GM23338 (cell line): Measurements from ENCODE around the gene TRAF2. TPM values are rescaled to one million over a fixed set of nuclear protein-coding genes. Genes with fewer than 3 reads are reported as not detected.

Source experiments
- ATAC-seq: fragments of 200-7000 bp; cut with Tn5 transposase; 3 replicates; pipeline ENCODE4 v1.9.1; 2020
- DNase-seq: peaks from one replicate; pipeline ENCODE4 v3.0.0-alpha.2; 2015; ENCODE audit warnings: low spot score
- H2AFZ ChIP-seq: fragments of 200-600 bp; sonication (generic); 2 replicates; pipeline ENCODE4 v1.8.0; 2016; ENCODE audit warnings: antibody characterized with exemption, mild to moderate bottlenecking, moderate library complexity
- H3F3A ChIP-seq: fragments of 200-600 bp; sonication (generic); replicated peaks from 2 replicates; pipeline ENCODE4 v1.8.0; 2017; ENCODE audit warnings: antibody characterized with exemption, mixed run types, low read depth
- H3K27ac ChIP-seq: fragments of 200-600 bp; sonication (generic); 2 replicates; pipeline ENCODE4 v1.6.1; 2016; ENCODE audit warnings: low read depth
- H3K27me3 ChIP-seq: fragments of 200-600 bp; sonication (generic); 2 replicates; pipeline ENCODE4 v1.8.0; 2016; ENCODE audit warnings: mild to moderate bottlenecking, mixed run types, moderate library complexity; ENCODE audit not compliant: insufficient read depth
- H3K36me3 ChIP-seq: fragments of 200-600 bp; sonication (generic); 2 replicates; pipeline ENCODE4 v1.8.0; 2016; ENCODE audit warnings: mild to moderate bottlenecking; ENCODE audit not compliant: insufficient read depth
- H3K4me1 ChIP-seq: fragments of 200-600 bp; sonication (generic); 2 replicates; pipeline ENCODE4 v1.8.0; 2016; ENCODE audit warnings: mild to moderate bottlenecking, moderate library complexity; ENCODE audit not compliant: insufficient read depth
- H3K4me2 ChIP-seq: fragments of 200-600 bp; sonication (generic); 2 replicates; pipeline ENCODE4 v1.7.1; 2017; ENCODE audit warnings: mixed run types
- H3K4me3 ChIP-seq: fragments of 200-600 bp; sonication (generic); 2 replicates; pipeline ENCODE4 v1.6.1; 2016; ENCODE audit warnings: mixed run types
- H3K79me2 ChIP-seq: fragments of 200-600 bp; sonication (generic); replicated peaks from 2 replicates; pipeline ENCODE4 v1.8.0; 2017; ENCODE audit warnings: mild to moderate bottlenecking; ENCODE audit not compliant: insufficient read depth
- H3K9me2 ChIP-seq: fragments of 200-600 bp; sonication (generic); 2 replicates; pipeline ENCODE4 v1.8.0; 2017; ENCODE audit not compliant: insufficient read depth
- H4K20me1 ChIP-seq: fragments of 200-600 bp; sonication (generic); replicated peaks from 2 replicates; pipeline ENCODE4 v1.8.0; 2017; ENCODE audit warnings: mild to moderate bottlenecking; ENCODE audit not compliant: insufficient read depth
- H3K27ac Mint-ChIP-seq: 2 replicates; pipeline ENCODE4 v1.8.0; 2020; ENCODE audit warnings: inconsistent platforms, mild to moderate bottlenecking, moderate library complexity, mixed read lengths
- H3K27me3 Mint-ChIP-seq: 3 replicates; pipeline ENCODE4 v1.8.0; 2022; ENCODE audit warnings: low read depth, mild to moderate bottlenecking, moderate library complexity, mixed read lengths, inconsistent platforms; ENCODE audit not compliant: insufficient read depth, poor library complexity
- H3K36me3 Mint-ChIP-seq: 3 replicates; pipeline ENCODE4 v1.8.0; 2021; ENCODE audit warnings: low read depth, mild to moderate bottlenecking, inconsistent platforms, moderate library complexity, mixed read lengths
- H3K4me1 Mint-ChIP-seq: 3 replicates; pipeline ENCODE4 v1.8.0; 2020; ENCODE audit warnings: mild to moderate bottlenecking, inconsistent platforms, mixed read lengths
- H3K4me3 Mint-ChIP-seq: 3 replicates; pipeline ENCODE4 v1.8.0; 2021; ENCODE audit warnings: moderate library complexity, mild to moderate bottlenecking, inconsistent platforms, mixed read lengths
- H3K9me3 Mint-ChIP-seq: 3 replicates; pipeline ENCODE4 v1.8.0; 2020; ENCODE audit warnings: moderate library complexity, mild to moderate bottlenecking, inconsistent platforms, mixed read lengths
- CREB1 ChIP-seq: fragments of 250-450 bp; sonication (Bioruptor Pico); IDR thresholded peaks from 2 replicates; pipeline ENCODE4 v1.5.0; 2020; ENCODE audit warnings: low read depth, mild to moderate bottlenecking, moderate library complexity
- JUNB ChIP-seq: IDR thresholded peaks from one replicate; pipeline ENCODE4 v1.6.1; 2016; ENCODE audit warnings: antibody characterized with exemption; ENCODE audit not compliant: unreplicated experiment
- POLR2AphosphoS5 ChIP-seq: IDR thresholded peaks from 2 replicates; pipeline ENCODE4 v1.6.1; 2016; ENCODE audit warnings: antibody characterized with exemption, low read depth
- REST ChIP-seq: IDR thresholded peaks from one replicate; pipeline ENCODE4 v1.6.1; 2018; ENCODE audit warnings: antibody characterized with exemption; ENCODE audit not compliant: unreplicated experiment
- ZNF114 ChIP-seq: fragments of 250-450 bp; sonication (Bioruptor Pico); IDR thresholded peaks from 2 replicates; pipeline ENCODE4 v1.5.0; 2020; ENCODE audit warnings: mild to moderate bottlenecking, moderate library complexity
- ZNF462 ChIP-seq: fragments of 250-450 bp; sonication (Bioruptor Pico); IDR thresholded peaks from 2 replicates; pipeline ENCODE4 v1.5.0; 2020; ENCODE audit warnings: mild to moderate bottlenecking, moderate library complexity
- polyA plus RNA-seq: library from polyadenylated mRNA; unstranded; fragments of >200 nt; fragmentation: Nextera tagmentation; extraction: Ambion mirVana; gene quantifications from 2 replicates; pipeline ENCODE4 v1.2.1, GENCODE V29; 2016
- total RNA-seq: library from RNA; depleted of rRNA; stranded (reverse); fragments of >200 nt; shearing (Covaris generic); gene quantifications from 2 replicates; pipeline ENCODE4 v1.2.3, GENCODE V29; 2014
- TF ChIP-seq, protein P1 (sequence below), 2 experiments: fragments of 200-600 bp in 1 of 2; sonication (generic) in 1 of 2; conservative IDR thresholded peaks; 2 replicates each; pipeline versions ENCODE4 v1.5.1 to v1.6.1; 2016 to 2017; ENCODE audit warnings: antibody characterized with exemption in 2 of 2, low read depth in 2 of 2, mild to moderate bottlenecking in 2 of 2, moderate library complexity in 1 of 2

TRAF2 gene
- total and polyA plus RNA-seq, 2 experiments from 2014 or later: 25.4 to 39.9 TPM

DNA sequence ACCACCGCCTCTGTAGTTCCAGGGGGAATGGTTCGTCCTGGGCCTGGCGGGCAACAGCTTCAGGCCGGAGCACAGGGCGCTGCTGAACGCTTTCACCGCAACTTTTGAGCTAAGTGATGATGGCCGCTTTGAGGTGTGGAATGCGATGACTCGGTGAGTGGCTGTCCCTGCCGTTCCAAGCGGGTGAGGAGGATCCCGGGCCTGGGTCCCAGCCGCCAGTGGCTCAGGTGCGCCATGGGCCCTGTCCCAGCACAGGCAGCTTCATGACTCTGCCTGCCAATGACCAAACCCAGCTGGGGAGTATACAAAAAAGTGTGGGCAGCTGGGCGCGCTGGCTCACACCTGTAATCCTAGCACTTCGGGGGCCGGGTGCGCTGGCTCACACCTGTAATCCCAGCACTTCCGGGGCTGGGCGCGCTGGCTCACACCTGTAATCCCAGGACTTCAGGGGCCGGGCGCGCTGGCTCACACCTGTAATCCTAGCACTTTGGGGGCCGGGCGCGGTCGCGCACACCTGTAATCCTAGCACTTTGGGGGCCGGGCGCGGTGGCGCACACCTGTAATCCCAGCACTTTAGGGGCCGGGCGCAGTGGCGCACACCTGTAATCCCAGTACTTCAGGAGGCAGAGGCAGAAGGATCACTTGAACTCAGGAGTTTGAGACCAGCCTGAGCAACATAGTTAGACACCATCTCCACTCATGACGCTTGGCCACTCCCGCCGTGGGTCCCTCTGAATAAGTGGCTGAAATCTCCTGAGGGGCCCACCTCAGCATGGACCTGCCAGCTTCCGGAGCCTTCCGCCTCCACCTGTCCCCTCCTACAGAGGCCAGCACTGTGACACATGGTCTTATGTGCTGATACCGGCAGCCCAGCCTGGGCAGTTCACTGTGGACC, 66.8 kb downstream of the TRAF2 start (continued):
- no peak for TF ChIP-seq REST

DNA sequence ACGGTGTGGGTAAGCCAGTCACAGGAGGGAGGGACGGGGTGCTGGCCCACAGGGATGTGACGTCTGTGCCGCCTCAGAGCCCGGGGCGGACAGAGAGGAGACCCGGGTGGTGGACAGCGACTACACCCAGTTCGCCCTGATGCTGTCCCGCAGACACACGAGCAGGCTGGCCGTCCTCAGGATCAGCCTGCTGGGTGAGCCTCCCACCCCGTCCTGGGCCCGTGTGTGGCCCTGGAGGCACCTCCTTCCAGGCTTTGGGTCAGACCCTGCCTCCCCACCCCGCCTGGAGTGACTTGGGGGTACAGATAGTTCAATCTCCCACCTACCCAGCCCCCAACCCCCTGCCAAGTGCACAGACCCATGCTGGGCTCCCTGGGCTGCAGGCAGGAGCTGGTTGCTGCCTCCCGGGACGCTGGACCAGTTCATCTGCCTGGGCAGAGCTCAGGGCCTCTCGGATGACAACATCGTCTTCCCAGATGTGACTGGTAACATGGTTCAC, 67.5 kb downstream of the TRAF2 start:
- no peaks in the 10 kb centered on the region; the same call in 1 of the 2 replicates for H3K4me1 ChIP-seq
- no peak overlapping the region for H3K4me3 ChIP-seq
- no peak overlapping the region for H3K4me3 Mint-ChIP-seq
- H3K9me2 ChIP-seq: 0 out of 2 replicates have a peak, but pooled peaks cover 6% of the 10 kb centered on the region
- no peak for ATAC-seq
- no peak overlapping the region for H2AFZ ChIP-seq
- H3K27me3 ChIP-seq: no peaks in the 10 kb centered on the region
- H3K4me1 Mint-ChIP-seq: no peaks in the 10 kb centered on the region; the same call in 2 of the 3 replicates
- H3K27me3 Mint-ChIP-seq: peaks cover 7% of the 10 kb centered on the region
- H3K4me2 ChIP-seq: no peak overlapping the region
- no peaks in the 10 kb centered on the region for H3F3A ChIP-seq
- no peak for TF ChIP-seq POLR2AphosphoS5
- no peak for TF ChIP-seq CREB1 (CRISPR knock-in tag)
- no peak for TF ChIP-seq ZNF462
- TF ChIP-seq, protein P1, sequence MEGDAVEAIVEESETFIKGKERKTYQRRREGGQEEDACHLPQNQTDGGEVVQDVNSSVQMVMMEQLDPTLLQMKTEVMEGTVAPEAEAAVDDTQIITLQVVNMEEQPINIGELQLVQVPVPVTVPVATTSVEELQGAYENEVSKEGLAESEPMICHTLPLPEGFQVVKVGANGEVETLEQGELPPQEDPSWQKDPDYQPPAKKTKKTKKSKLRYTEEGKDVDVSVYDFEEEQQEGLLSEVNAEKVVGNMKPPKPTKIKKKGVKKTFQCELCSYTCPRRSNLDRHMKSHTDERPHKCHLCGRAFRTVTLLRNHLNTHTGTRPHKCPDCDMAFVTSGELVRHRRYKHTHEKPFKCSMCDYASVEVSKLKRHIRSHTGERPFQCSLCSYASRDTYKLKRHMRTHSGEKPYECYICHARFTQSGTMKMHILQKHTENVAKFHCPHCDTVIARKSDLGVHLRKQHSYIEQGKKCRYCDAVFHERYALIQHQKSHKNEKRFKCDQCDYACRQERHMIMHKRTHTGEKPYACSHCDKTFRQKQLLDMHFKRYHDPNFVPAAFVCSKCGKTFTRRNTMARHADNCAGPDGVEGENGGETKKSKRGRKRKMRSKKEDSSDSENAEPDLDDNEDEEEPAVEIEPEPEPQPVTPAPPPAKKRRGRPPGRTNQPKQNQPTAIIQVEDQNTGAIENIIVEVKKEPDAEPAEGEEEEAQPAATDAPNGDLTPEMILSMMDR (conservative IDR thresholded peaks at IDR 0.05; ENCODE audit: low read depth in 2 of 2): no peak
- TF ChIP-seq JUNB: no peak
- no peak for TF ChIP-seq ZNF114 (CRISPR knock-in tag)
- DNase-seq: no peak
- H3K36me3 Mint-ChIP-seq: no peaks in the 10 kb centered on the region; the same call in 2 of the 3 replicates
- H4K20me1 ChIP-seq: no peaks in the 10 kb centered on the region
- no peak overlapping the region for H3K27ac ChIP-seq
- H3K79me2 ChIP-seq: no peaks in the 10 kb centered on the region
- H3K36me3 ChIP-seq: no peaks in the 10 kb centered on the region
- H3K9me3 Mint-ChIP-seq: peaks cover 4% of the 10 kb centered on the region; the same call in 2 of the 3 replicates
- no peak overlapping the region for H3K27ac Mint-ChIP-seq
